ENCODE results near the gene S100B.

DNA sequence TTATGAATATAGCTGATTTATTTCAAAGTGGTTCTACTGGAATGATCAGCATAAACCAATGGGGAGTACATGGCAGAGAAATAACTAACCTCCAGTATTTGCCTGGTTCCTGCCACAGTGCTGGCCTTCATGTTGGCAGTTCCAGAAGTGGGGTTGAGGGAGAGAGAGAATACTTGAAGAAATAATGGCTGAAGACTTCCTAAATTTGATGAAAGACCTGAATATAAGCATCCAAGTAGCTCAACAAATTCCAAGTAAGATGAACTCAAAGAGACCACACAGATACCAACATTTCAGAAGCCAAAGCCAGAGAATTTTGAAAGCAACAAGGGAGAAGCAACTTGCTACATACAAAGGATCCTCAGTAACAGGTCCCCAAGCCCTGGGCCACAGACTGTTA, 34.3 kb downstream of the S100B start:
- TF ChIP-seq, protein P1, sequence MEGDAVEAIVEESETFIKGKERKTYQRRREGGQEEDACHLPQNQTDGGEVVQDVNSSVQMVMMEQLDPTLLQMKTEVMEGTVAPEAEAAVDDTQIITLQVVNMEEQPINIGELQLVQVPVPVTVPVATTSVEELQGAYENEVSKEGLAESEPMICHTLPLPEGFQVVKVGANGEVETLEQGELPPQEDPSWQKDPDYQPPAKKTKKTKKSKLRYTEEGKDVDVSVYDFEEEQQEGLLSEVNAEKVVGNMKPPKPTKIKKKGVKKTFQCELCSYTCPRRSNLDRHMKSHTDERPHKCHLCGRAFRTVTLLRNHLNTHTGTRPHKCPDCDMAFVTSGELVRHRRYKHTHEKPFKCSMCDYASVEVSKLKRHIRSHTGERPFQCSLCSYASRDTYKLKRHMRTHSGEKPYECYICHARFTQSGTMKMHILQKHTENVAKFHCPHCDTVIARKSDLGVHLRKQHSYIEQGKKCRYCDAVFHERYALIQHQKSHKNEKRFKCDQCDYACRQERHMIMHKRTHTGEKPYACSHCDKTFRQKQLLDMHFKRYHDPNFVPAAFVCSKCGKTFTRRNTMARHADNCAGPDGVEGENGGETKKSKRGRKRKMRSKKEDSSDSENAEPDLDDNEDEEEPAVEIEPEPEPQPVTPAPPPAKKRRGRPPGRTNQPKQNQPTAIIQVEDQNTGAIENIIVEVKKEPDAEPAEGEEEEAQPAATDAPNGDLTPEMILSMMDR (IDR thresholded peaks at IDR 0.05): no peak
- no peak for TF ChIP-seq POLR2A (IDR thresholded peaks at IDR 0.05)

All from prostate gland (tissue), 2 donors.